ENCODE results near the gene SLC22A23.

Gene SLC22A23, protein sequence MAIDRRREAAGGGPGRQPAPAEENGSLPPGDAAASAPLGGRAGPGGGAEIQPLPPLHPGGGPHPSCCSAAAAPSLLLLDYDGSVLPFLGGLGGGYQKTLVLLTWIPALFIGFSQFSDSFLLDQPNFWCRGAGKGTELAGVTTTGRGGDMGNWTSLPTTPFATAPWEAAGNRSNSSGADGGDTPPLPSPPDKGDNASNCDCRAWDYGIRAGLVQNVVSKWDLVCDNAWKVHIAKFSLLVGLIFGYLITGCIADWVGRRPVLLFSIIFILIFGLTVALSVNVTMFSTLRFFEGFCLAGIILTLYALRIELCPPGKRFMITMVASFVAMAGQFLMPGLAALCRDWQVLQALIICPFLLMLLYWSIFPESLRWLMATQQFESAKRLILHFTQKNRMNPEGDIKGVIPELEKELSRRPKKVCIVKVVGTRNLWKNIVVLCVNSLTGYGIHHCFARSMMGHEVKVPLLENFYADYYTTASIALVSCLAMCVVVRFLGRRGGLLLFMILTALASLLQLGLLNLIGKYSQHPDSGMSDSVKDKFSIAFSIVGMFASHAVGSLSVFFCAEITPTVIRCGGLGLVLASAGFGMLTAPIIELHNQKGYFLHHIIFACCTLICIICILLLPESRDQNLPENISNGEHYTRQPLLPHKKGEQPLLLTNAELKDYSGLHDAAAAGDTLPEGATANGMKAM

DNA sequence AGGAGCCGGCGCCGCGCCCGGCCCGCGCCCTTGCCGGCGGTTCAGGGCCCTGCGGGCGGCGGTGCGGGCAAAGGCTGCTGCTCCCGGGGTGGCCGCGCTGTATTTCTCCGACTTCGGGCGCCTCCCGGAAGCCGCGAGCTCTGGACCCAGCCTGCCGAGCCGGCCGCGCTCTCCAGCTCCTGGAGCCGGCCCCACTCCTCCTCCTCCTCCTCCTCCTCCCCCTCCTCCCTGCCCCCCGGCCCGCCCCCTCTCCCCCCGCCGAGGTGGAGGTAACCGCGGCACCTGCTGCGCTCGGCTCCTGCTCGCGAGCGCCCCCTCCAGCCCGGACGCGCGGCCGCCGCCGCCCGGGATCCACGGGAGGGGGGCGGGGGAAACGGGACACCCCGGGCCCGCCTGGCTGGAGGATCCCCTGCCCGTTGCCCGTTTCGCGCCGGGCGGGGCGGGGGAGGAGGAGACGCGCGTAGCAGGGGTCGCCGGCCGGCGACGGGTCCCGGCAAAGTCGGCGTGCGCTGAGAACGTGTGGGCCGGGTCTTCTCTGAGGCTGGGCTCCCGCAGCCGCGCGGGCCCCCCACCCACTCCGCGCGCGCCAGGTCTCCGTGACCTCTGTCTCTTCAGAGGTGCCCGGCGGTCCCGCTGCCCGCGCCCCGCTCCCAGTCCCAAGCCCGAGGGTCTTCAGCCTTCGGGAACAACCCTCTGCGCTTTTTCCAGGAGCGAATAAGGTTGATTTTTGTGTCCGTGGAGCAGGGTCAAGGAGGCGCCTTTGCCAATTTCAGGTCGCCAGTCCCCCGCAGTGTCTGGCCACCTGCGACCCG lies at the start of gene SLC22A23:
SLC22A23 (minus strand) TSS at position 153 of the 812 bp plus-strand sequence. CDS start 491 bp downstream, outside the sequence.
- no peak for DNase-seq (ENCODE audit: low read depth)
- peak within 1 kb of the TSS; percentile 62 for H3K4me3 ChIP-seq (ENCODE audit: low read length)
- TF ChIP-seq, protein P1, sequence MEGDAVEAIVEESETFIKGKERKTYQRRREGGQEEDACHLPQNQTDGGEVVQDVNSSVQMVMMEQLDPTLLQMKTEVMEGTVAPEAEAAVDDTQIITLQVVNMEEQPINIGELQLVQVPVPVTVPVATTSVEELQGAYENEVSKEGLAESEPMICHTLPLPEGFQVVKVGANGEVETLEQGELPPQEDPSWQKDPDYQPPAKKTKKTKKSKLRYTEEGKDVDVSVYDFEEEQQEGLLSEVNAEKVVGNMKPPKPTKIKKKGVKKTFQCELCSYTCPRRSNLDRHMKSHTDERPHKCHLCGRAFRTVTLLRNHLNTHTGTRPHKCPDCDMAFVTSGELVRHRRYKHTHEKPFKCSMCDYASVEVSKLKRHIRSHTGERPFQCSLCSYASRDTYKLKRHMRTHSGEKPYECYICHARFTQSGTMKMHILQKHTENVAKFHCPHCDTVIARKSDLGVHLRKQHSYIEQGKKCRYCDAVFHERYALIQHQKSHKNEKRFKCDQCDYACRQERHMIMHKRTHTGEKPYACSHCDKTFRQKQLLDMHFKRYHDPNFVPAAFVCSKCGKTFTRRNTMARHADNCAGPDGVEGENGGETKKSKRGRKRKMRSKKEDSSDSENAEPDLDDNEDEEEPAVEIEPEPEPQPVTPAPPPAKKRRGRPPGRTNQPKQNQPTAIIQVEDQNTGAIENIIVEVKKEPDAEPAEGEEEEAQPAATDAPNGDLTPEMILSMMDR (conservative IDR thresholded peaks at IDR 0.05; ENCODE audit: low read depth, low read length) = no peak

DNA sequence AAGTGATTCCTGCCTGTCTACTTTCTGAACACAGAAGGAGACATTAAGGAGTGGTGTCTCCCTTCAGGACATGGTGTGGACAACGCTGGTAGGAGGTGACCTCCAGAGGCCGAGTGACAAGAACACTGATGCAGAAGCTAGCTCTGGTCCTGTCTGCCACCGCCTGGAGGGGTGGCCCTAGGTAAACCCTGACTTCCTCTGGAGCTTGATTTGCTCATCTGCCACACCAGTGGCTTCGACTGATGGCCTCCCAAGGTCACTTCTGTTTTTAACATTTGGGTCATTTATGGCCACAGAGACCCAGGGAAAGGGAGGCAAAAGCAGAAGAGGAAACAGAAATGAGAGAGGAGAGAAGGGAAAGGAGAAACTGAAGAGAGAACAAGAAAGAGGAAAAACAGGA lies 49.4 kb upstream of the SLC22A23 start:
- H3K4me3 ChIP-seq (ENCODE audit: low read length) = no peak overlapping the region
- TF ChIP-seq, protein P1 (conservative IDR thresholded peaks at IDR 0.05; ENCODE audit: low read depth, low read length) = no peak
- no peak for DNase-seq (ENCODE audit: low read depth)

DNA sequence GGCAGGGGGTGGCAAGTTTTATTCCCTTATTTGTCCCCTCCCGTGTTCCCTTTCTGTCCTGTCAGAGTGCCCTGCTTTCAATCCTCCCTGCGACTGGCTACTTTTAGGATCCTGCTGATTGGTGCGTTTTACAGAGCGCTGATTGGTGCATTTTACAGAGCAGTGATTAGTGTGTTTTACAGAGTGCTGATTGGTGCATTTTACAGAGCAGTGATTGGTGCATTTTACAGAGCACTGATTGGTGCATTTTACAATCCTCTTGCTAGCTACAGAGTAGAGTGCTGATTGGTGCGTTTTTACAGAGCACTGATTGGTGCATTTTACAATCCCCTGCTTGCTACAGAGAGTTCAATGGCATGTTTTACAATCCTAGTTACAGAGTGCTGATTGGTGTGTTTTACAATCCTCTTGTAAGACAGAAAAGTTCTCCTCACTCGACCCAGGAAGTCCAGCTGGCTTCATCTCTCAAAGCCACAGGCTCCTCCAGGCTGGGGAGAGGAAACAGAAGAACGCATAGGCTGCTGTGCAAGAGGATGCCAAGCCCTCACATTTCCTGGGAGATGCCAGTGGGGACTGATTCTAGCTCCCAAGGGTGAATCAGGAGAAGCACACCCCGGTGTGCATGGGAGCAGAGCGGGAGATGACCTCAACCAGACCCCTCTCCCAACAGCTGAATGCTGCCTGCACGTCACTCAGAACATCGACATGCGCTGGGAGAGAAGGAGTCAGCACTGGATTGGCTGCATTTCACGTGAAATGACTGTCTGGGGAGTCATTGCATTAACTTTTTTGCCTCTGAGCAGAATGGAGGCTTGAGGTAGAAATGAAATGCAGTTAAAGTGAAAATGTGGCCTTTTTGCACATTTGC lies 48.3 kb upstream of the SLC22A23 start:
- TF ChIP-seq, protein P1 (conservative IDR thresholded peaks at IDR 0.05; ENCODE audit: low read depth, low read length) = no peak
- no peak overlapping the region for H3K4me3 ChIP-seq (ENCODE audit: low read length)
- no peak for DNase-seq (ENCODE audit: low read depth)

DNA sequence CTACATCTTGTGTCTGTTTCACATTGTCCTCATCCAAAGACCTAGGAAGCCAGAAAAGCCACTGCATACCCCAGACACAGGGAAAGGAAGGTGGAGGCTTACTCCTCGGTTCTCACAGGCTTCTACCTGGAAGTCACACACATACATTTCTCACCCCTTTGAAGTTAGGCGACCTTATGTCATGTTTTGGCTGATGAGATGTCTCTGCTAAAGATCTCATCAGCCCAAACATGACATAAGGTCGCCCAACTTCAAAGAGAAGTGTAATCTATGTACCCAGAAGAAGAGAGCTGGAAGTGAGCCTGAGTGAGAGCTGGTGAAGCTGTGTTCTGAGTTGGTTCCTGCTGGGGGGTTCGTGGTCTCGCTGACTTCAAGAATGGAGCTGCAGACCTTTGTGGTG lies 47.5 kb upstream of the SLC22A23 start:
- TF ChIP-seq, protein P1 (conservative IDR thresholded peaks at IDR 0.05; ENCODE audit: low read depth, low read length) = no peak
- H3K4me3 ChIP-seq (ENCODE audit: low read length) = no peak overlapping the region
- DNase-seq (ENCODE audit: low read depth) = no peak

DNA sequence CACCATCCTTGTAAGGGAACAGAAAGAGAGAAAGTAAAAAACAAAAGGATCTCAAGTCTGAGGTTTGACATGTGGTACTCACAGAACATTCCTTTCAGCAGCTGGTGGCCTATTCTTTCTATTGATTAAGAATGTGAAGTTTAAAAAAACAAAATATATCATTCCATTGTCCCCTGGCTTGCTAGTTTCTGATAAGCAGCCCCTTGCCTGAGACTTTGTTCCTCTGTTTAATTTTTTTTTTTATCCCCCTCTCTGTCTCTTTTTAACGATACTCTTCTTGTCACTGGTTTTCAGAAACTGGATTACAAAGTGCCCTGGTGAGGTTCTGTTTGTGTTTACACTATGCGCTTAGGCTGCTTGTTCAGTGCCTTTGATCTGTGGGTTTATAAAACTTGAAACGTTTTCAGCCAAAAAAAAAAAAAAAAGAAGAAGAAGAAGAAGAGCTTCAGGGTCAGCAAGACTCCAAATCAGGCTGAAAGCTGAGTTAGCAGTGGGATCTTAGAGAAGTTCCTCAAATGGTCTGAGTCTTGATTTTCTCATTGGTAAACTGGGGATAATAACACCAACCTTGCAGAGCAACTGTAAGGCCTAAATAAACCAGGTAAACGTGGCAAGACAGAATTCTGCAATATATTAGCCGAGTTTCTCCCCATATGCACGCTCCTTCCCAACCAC lies 45.1 kb upstream of the SLC22A23 start:
- TF ChIP-seq, protein P1 (conservative IDR thresholded peaks at IDR 0.05; ENCODE audit: low read depth, low read length) = no peak
- no peak for DNase-seq (ENCODE audit: low read depth)
- no peak overlapping the region for H3K4me3 ChIP-seq (ENCODE audit: low read length)

Measured in retinal pigment epithelial cell (primary cell).